Vagina (tissue), 2 donors: ENCODE measurements around the gene KIAA0753.

ENCODE experiments used
- CTCF ChIP-seq, 3 experiments: fragments of 450-650 bp in 2 of 3; fragments of 200-600 bp in 1 of 3; sonication (generic) in 1 of 3; IDR thresholded peaks; one replicate each; pipeline ENCODE4 v1.5.1; 2017 to 2019; ENCODE audit warnings: antibody characterized with exemption in 3 of 3, mild to moderate bottlenecking in 2 of 3, moderate library complexity in 2 of 3
- POLR2A ChIP-seq, 2 donors: fragments of 450-650 bp; IDR thresholded peaks; one replicate each; pipeline ENCODE4 v1.6.1; 2017; ENCODE audit warnings: antibody characterized with exemption in 2 of 2, mild to moderate bottlenecking in 2 of 2, moderate library complexity in 2 of 2

GRCh38 chr17:6551869-6552531, 88.5 kb downstream of the KIAA0753 start:
- TF ChIP-seq CTCF (IDR thresholded peaks at IDR 0.05): no peak
- TF ChIP-seq POLR2A (IDR thresholded peaks at IDR 0.05): no peak
